Sigmoid colon (tissue), 4 donors: Measurements from ENCODE around the gene AKAP8L.

Experiments
- POLR2A ChIP-seq, 2 donors: fragments of 450-650 bp; IDR thresholded peaks; one replicate each; pipeline ENCODE4 v1.6.1; 2016; ENCODE audit warnings: antibody characterized with exemption in 2 of 2, mild to moderate bottlenecking in 2 of 2, moderate library complexity in 2 of 2
- POLR2AphosphoS5 ChIP-seq, 4 donors: sonication (generic); formaldehyde crosslinking; IDR thresholded peaks; one replicate each; pipeline ENCODE4 v1.6.1; 2017; ENCODE audit warnings: antibody characterized with exemption in 4 of 4
- TF ChIP-seq, protein P1 (sequence below), 4 experiments: fragments of 450-650 bp in 3 of 4; fragments of 200-600 bp in 1 of 4; IDR thresholded peaks; one replicate each; pipeline ENCODE4 v1.5.1; 2016 to 2019; ENCODE audit warnings: antibody characterized with exemption in 4 of 4, mild to moderate bottlenecking in 3 of 4, moderate library complexity in 2 of 4

DNA sequence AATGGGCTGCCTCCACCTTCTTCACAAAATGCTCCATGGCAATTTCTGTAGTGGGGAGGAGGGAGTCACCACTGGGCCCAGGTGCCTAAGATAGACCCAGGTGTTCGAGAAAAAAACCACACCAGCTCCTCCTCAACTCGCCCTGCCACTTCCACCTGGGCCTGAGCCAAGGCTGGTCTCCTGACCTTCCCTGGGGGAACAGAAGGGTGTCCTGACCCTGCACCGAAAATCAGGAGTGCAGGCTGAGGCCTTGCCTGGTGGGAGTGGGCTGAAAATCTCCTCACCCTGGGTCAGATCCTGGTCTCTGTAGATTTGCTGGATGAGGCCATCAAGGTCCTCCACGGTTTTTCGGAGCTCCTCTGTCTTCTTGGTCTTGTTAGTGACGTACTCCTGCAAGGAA, 21.6 kb downstream of the AKAP8L start:
- TF ChIP-seq, protein P1, sequence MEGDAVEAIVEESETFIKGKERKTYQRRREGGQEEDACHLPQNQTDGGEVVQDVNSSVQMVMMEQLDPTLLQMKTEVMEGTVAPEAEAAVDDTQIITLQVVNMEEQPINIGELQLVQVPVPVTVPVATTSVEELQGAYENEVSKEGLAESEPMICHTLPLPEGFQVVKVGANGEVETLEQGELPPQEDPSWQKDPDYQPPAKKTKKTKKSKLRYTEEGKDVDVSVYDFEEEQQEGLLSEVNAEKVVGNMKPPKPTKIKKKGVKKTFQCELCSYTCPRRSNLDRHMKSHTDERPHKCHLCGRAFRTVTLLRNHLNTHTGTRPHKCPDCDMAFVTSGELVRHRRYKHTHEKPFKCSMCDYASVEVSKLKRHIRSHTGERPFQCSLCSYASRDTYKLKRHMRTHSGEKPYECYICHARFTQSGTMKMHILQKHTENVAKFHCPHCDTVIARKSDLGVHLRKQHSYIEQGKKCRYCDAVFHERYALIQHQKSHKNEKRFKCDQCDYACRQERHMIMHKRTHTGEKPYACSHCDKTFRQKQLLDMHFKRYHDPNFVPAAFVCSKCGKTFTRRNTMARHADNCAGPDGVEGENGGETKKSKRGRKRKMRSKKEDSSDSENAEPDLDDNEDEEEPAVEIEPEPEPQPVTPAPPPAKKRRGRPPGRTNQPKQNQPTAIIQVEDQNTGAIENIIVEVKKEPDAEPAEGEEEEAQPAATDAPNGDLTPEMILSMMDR (IDR thresholded peaks at IDR 0.05): no peak
- TF ChIP-seq POLR2A (IDR thresholded peaks at IDR 0.05) (no peak), POLR2AphosphoS5 (IDR thresholded peaks at IDR 0.05) (no peak)
